ENCODE results near the gene PIK3CA.
"Not testable (repeated sequence)": the region's sequence is repeated elsewhere in the genome, so short reads cannot be mapped to it uniquely, and the experiment has no call there.

PIK3CA gene

DNA sequence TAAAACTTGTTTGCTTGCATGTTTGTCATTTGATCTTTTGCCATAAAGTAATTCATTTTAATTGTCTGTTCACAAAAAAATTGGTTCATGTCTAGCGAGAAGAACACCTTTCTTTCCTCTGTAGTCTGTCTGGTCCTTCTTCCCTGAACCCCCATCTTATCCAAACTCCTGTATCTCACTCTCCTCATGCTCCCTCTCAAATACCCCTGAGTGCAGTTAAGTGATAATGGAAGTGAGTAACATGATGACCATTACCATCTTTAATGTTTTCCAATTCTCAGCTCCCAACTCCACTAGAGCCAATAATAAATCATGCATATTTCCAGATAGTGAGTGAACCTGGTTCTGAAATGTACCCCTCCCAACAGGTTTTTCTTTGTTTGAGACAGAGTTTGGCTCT lies 116.9 kb downstream of the PIK3CA start:
- FAIRE-seq, result no peak

GRCh38 chr3:179265875-179266274 lies 117.7 kb downstream of the PIK3CA start:
- FAIRE-seq, result no peak

- FAIRE-seq, result no peak
Observed at GRCh38 chr3:179266701-179267211, 118.6 kb downstream of the PIK3CA start.

DNA sequence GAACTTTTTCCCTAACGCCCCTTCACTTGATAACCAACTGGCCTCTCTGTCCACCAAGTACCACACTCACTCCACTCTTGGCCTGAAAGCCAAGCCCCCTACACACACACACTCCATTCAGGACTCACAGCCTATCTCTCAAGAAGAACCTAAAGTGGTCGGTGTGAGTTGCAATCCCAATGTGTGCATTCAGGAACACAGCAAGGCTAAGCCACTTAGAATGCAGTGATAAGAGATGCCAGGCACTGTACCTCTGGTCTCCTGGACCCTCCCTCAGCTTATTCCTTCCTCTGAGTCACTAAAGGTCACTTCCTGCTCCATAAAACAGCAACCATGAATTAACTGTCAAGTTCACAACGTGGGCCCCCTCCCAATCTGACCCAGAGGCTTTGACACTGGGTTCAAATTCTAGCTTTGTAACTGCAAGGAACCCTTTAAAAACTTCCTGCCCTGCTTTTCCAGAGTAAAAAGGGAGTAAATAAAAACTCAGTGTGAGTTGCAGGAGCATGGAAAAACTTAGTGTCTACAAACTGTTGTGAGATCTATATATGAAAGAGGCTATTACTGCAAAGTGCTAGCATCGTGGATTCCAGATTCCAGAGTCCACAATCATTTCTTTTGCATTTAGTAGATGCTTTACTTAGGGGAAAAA lies 120.4 kb downstream of the PIK3CA start:
- FAIRE-seq, result no peak

DNA sequence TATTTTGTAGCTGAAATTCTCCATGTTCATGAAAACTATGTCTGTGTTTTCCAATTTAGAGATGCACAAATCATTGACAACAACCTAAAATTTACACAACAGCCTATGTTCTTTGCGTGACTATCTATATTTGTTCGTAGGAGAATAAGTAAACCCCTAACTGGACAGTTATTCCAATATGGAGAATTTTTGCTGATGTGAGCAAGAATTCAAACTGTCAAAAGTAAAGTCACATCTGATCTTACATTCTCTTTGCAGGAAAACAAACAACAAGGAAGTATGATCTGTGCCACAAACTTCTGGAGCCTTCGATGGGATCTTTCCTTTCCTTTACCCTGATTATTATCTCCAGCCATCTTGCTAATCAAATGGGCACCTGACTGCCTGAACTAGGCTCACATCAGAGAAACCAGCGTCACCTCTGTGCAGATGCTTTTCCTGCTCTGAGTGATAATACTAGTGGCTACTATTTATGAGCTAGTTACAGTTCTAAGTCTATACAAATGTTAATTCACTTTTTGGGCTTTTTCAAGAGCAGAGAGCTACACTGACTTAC lies 121.1 kb downstream of the PIK3CA start:
- no peak for FAIRE-seq

DNA sequence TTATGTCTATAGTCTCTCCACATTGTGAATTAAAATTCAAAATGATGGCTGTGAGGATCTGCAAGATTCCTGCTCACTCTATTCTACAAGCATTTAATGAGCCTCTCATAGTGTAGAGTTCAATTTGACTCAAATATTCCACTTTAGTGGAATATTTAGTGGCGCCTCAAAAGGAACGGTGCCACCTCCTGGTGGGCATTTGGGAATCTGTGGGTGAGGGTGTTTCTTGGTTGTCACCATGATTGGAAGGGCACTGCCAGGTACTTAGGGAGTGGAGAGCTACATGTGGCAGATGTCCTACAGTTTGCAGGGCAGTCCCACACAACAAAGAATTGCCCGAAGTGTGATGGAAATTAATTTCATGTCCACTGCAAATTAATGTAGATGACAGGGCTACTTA lies 124.2 kb downstream of the PIK3CA start:
- no peak for FAIRE-seq

DNA sequence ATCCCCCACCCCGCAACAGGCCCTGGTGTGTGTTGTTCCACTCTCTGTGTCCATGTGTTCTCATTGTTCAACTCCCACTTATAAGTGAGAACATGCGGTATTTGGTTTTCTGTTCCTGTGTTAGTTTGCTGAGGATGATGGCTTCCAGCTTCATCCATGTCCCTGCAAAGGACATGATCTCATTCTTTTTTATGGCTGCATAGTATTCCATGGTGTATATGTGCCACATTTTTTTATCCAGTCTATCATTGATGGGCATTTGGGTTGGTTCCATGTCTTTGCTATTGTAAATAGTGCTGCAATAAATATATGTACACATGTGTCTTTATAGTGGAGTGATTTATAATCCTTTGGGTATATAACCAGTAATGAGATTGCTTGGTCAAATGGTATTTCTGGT lies 126.3 kb downstream of the PIK3CA start:
- not testable (repeated sequence) for FAIRE-seq

- FAIRE-seq, result no peak
Observed at GRCh38 chr3:179276001-179276400, 127.8 kb downstream of the PIK3CA start.

GRCh38 chr3:179276743-179277142 lies 128.6 kb downstream of the PIK3CA start:
- FAIRE-seq, result no peak

GRCh38 chr3:179278151-179278550 lies 130.0 kb downstream of the PIK3CA start:
- FAIRE-seq, result no peak

DNA sequence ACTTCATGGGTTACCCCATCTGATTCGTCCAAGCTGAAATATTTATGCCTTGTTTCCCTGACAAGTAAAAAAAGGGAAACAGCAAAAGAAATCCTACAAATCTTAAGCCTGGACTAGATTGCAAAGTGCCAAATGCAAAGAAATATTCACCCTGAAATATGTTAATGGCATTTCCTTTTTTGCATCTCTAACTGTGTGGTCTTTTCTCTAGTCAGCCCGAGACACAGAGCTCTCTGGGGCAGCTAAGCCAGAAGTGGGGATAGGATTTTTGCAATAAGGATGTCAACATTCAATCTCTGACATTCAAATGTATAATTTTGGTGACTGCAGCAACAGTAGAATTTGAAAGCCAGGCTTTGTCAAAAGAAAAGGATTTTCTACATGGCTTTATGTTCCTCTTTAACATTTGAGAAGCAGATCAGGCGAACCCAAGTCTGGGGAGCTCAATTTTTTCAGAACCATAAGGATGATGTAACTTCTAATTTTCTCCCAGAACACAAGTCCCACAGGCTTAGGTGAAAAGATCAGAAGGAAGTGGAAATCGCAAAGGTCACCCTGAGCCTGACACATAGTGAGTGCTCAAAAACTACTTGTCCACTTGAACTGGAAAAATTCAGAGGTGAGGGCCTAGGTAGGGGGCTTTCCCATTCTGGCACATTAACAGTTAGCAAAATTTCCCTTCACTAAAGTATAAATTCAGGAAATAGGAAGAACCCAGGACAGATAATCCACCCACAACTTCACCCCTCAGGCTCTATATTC lies 131.0 kb downstream of the PIK3CA start:
- FAIRE-seq, result no peak

GRCh38 chr3:179279837-179280236 lies 131.7 kb downstream of the PIK3CA start:
- no peak for FAIRE-seq

- FAIRE-seq, result no peak
Observed at GRCh38 chr3:179281825-179282224, 133.7 kb downstream of the PIK3CA start.

DNA sequence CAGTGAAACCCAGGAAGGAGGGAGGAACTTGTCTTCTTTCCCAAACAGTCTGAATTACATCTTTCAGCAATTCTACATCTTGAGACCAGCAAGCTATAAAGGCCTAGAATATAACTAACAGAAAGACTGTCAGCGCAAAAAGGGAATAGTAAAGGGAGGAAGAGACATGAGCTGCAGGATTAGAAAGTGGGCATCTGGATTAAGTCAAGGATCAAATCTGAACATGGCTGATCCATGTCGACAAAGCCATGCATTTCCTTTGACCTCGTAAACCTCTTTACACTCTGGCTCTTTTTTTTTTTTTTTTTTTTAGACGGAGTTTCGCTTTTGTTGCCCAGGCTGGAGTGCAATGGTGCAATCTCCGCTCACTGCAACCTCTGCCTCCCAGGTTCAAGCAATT lies 138.2 kb downstream of the PIK3CA start:
- FAIRE-seq, result no peak

DNA sequence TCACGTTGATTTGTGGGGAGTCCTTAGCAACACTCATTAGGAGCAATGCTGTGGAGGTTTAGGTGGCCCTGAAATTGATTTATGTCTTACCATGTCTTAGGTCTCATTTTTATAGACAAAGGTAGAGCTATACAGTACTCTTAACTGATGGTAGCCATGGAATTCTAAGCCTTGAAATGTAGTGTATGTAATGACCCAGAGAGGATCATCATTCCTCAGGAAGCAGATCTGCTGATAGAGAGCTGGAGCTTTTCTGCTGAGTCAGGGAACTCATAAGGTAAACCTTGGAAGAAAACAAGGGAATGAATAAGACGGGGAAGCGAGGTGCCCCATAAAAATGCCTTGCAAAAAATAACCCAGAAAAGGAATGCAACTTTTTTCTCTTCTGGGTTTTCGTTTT lies 140.7 kb downstream of the PIK3CA start:
- no peak for FAIRE-seq

GRCh38 chr3:179289295-179289694 lies 141.1 kb downstream of the PIK3CA start:
- no peak for FAIRE-seq
